ENCODE data around the gene FYB1.

The FYB1 gene
- total RNA-seq = 359 to 701 (median 643) reads per million in 3 donors

GRCh38 chr5:39219437-39219836 is at the start of gene FYB1:
FYB1 (minus strand) TSS chr5:39219563; CDS start chr5:39202960, 16,603 bp downstream.
- no peak for DNase-seq
- Histone ChIP-seq H3K27ac (ENCODE audit: insufficient read depth, low read length, poor library complexity, severe bottlenecking) (no peak within 1 kb of the TSS), H3K27me3 (replicated peaks; ENCODE audit: control insufficient read depth, insufficient read depth, low read length, poor library complexity, severe bottlenecking) (no peaks in the 10 kb centered on the region), H3K4me3 (ENCODE audit: insufficient read depth, low read depth, low read length, poor library complexity, severe bottlenecking) (no peak within 1 kb of the TSS), H3K4me1 (ENCODE audit: control insufficient read depth, insufficient read depth, low read length, poor library complexity, severe bottlenecking) (peaks cover 31% of the 10 kb centered on the region), H3K9me3 (ENCODE audit: control insufficient read depth, low read length) (no peaks in the 10 kb centered on the region), H3K36me3 (ENCODE audit: control insufficient read depth, insufficient read depth, low read length) (no peaks in the 10 kb centered on the region)

- Histone ChIP-seq H3K4me3 (ENCODE audit: insufficient read depth, low read depth, low read length, poor library complexity, severe bottlenecking) (no peak overlapping the region), H3K36me3 (ENCODE audit: control insufficient read depth, insufficient read depth, low read length) (no peaks in the 10 kb centered on the region), H3K27me3 (replicated peaks; ENCODE audit: control insufficient read depth, insufficient read depth, low read length, poor library complexity, severe bottlenecking) (no peaks in the 10 kb centered on the region), H3K9me3 (ENCODE audit: control insufficient read depth, low read length) (no peaks in the 10 kb centered on the region), H3K27ac (ENCODE audit: insufficient read depth, low read length, poor library complexity, severe bottlenecking) (no peak overlapping the region), H3K4me1 (ENCODE audit: control insufficient read depth, insufficient read depth, low read length, poor library complexity, severe bottlenecking) (no peaks in the 10 kb centered on the region)
- DNase-seq = no peak
Measured at GRCh38 chr5:39267186-39267585, 47.8 kb upstream of the FYB1 start.

GRCh38 chr5:39266442-39266841 is 47.1 kb upstream of the FYB1 start:
- Histone ChIP-seq H3K27me3 (replicated peaks; ENCODE audit: control insufficient read depth, insufficient read depth, low read length, poor library complexity, severe bottlenecking) (no peaks in the 10 kb centered on the region), H3K4me3 (ENCODE audit: insufficient read depth, low read depth, low read length, poor library complexity, severe bottlenecking) (no peak overlapping the region), H3K4me1 (ENCODE audit: control insufficient read depth, insufficient read depth, low read length, poor library complexity, severe bottlenecking) (no peaks in the 10 kb centered on the region), H3K36me3 (ENCODE audit: control insufficient read depth, insufficient read depth, low read length) (no peaks in the 10 kb centered on the region), H3K27ac (ENCODE audit: insufficient read depth, low read length, poor library complexity, severe bottlenecking) (no peak overlapping the region), H3K9me3 (ENCODE audit: control insufficient read depth, low read length) (no peaks in the 10 kb centered on the region)
- DNase-seq = no peak

GRCh38 chr5:39264528-39264927 is 45.2 kb upstream of the FYB1 start:
- no peak overlapping the region for H3K4me3 ChIP-seq (ENCODE audit: insufficient read depth, low read depth, low read length, poor library complexity, severe bottlenecking)
- no peak for DNase-seq
- H3K36me3 ChIP-seq (ENCODE audit: control insufficient read depth, insufficient read depth, low read length) = no peaks in the 10 kb centered on the region
- H3K27me3 ChIP-seq (replicated peaks; ENCODE audit: control insufficient read depth, insufficient read depth, low read length, poor library complexity, severe bottlenecking) = no peaks in the 10 kb centered on the region
- no peak overlapping the region for H3K27ac ChIP-seq (ENCODE audit: insufficient read depth, low read length, poor library complexity, severe bottlenecking)
- no peaks in the 10 kb centered on the region for H3K9me3 ChIP-seq (ENCODE audit: control insufficient read depth, low read length)
- H3K4me1 ChIP-seq (ENCODE audit: control insufficient read depth, insufficient read depth, low read length, poor library complexity, severe bottlenecking) = no peaks in the 10 kb centered on the region

- H3K36me3 ChIP-seq (ENCODE audit: control insufficient read depth, insufficient read depth, low read length) = no peaks in the 10 kb centered on the region
- no peaks in the 10 kb centered on the region for H3K27me3 ChIP-seq (replicated peaks; ENCODE audit: control insufficient read depth, insufficient read depth, low read length, poor library complexity, severe bottlenecking)
- no peaks in the 10 kb centered on the region for H3K4me1 ChIP-seq (ENCODE audit: control insufficient read depth, insufficient read depth, low read length, poor library complexity, severe bottlenecking)
- H3K9me3 ChIP-seq (ENCODE audit: control insufficient read depth, low read length) = no peaks in the 10 kb centered on the region
- no peak overlapping the region for H3K27ac ChIP-seq (ENCODE audit: insufficient read depth, low read length, poor library complexity, severe bottlenecking)
- DNase-seq = no peak
- no peak overlapping the region for H3K4me3 ChIP-seq (ENCODE audit: insufficient read depth, low read depth, low read length, poor library complexity, severe bottlenecking)
Measured at GRCh38 chr5:39262981-39263380, 43.6 kb upstream of the FYB1 start.

- no peaks in the 10 kb centered on the region for H3K27me3 ChIP-seq (replicated peaks; ENCODE audit: control insufficient read depth, insufficient read depth, low read length, poor library complexity, severe bottlenecking)
- H3K36me3 ChIP-seq (ENCODE audit: control insufficient read depth, insufficient read depth, low read length) = no peaks in the 10 kb centered on the region
- no peak overlapping the region for H3K4me3 ChIP-seq (ENCODE audit: insufficient read depth, low read depth, low read length, poor library complexity, severe bottlenecking)
- no peaks in the 10 kb centered on the region for H3K4me1 ChIP-seq (ENCODE audit: control insufficient read depth, insufficient read depth, low read length, poor library complexity, severe bottlenecking)
- no peak for DNase-seq
- H3K9me3 ChIP-seq (ENCODE audit: control insufficient read depth, low read length) = no peaks in the 10 kb centered on the region
- no peak overlapping the region for H3K27ac ChIP-seq (ENCODE audit: insufficient read depth, low read length, poor library complexity, severe bottlenecking)
Measured at GRCh38 chr5:39260095-39260494, 40.7 kb upstream of the FYB1 start.

GRCh38 chr5:39257554-39257953 is 38.2 kb upstream of the FYB1 start:
- Histone ChIP-seq H3K4me3 (ENCODE audit: insufficient read depth, low read depth, low read length, poor library complexity, severe bottlenecking) (no peak overlapping the region), H3K9me3 (ENCODE audit: control insufficient read depth, low read length) (no peaks in the 10 kb centered on the region), H3K27ac (ENCODE audit: insufficient read depth, low read length, poor library complexity, severe bottlenecking) (no peak overlapping the region), H3K4me1 (ENCODE audit: control insufficient read depth, insufficient read depth, low read length, poor library complexity, severe bottlenecking) (no peaks in the 10 kb centered on the region), H3K36me3 (ENCODE audit: control insufficient read depth, insufficient read depth, low read length) (no peaks in the 10 kb centered on the region), H3K27me3 (replicated peaks; ENCODE audit: control insufficient read depth, insufficient read depth, low read length, poor library complexity, severe bottlenecking) (no peaks in the 10 kb centered on the region)
- no peak for DNase-seq

GRCh38 chr5:39256477-39257235 is 37.3 kb upstream of the FYB1 start:
- no peaks in the 10 kb centered on the region for H3K9me3 ChIP-seq (ENCODE audit: control insufficient read depth, low read length)
- no peaks in the 10 kb centered on the region for H3K4me1 ChIP-seq (ENCODE audit: control insufficient read depth, insufficient read depth, low read length, poor library complexity, severe bottlenecking)
- H3K27ac ChIP-seq (ENCODE audit: insufficient read depth, low read length, poor library complexity, severe bottlenecking) = no peak overlapping the region
- H3K4me3 ChIP-seq (ENCODE audit: insufficient read depth, low read depth, low read length, poor library complexity, severe bottlenecking) = no peak overlapping the region
- DNase-seq = no peak
- no peaks in the 10 kb centered on the region for H3K36me3 ChIP-seq (ENCODE audit: control insufficient read depth, insufficient read depth, low read length)
- no peaks in the 10 kb centered on the region for H3K27me3 ChIP-seq (replicated peaks; ENCODE audit: control insufficient read depth, insufficient read depth, low read length, poor library complexity, severe bottlenecking)

GRCh38 chr5:39255406-39255805 is 36.0 kb upstream of the FYB1 start:
- H3K27me3 ChIP-seq (replicated peaks; ENCODE audit: control insufficient read depth, insufficient read depth, low read length, poor library complexity, severe bottlenecking) = no peaks in the 10 kb centered on the region
- H3K27ac ChIP-seq (ENCODE audit: insufficient read depth, low read length, poor library complexity, severe bottlenecking) = no peak overlapping the region
- DNase-seq = no peak
- H3K4me3 ChIP-seq (ENCODE audit: insufficient read depth, low read depth, low read length, poor library complexity, severe bottlenecking) = no peak overlapping the region
- no peaks in the 10 kb centered on the region for H3K4me1 ChIP-seq (ENCODE audit: control insufficient read depth, insufficient read depth, low read length, poor library complexity, severe bottlenecking)
- H3K36me3 ChIP-seq (ENCODE audit: control insufficient read depth, insufficient read depth, low read length) = no peaks in the 10 kb centered on the region
- no peaks in the 10 kb centered on the region for H3K9me3 ChIP-seq (ENCODE audit: control insufficient read depth, low read length)

- DNase-seq = no peak
- Histone ChIP-seq H3K9me3 (ENCODE audit: control insufficient read depth, low read length) (no peaks in the 10 kb centered on the region), H3K4me3 (ENCODE audit: insufficient read depth, low read depth, low read length, poor library complexity, severe bottlenecking) (no peak overlapping the region), H3K4me1 (ENCODE audit: control insufficient read depth, insufficient read depth, low read length, poor library complexity, severe bottlenecking) (no peaks in the 10 kb centered on the region), H3K36me3 (ENCODE audit: control insufficient read depth, insufficient read depth, low read length) (no peaks in the 10 kb centered on the region), H3K27ac (ENCODE audit: insufficient read depth, low read length, poor library complexity, severe bottlenecking) (no peak overlapping the region), H3K27me3 (replicated peaks; ENCODE audit: control insufficient read depth, insufficient read depth, low read length, poor library complexity, severe bottlenecking) (no peaks in the 10 kb centered on the region)
Measured at GRCh38 chr5:39254671-39255070, 35.3 kb upstream of the FYB1 start.

All from effector memory CD4-positive, alpha-beta T cell (primary cell).